ENCODE measurements around the gene CLTB. TPM values are rescaled to one million over a fixed set of nuclear protein-coding genes. Genes with fewer than 3 reads are reported as not detected.
A peak's percentile ranks its signal among the peaks of the same experiment; 100 is the strongest.

The CLTB gene
- total RNA-seq, 1 donor from 2014 or later: 95.1 TPM

DNA sequence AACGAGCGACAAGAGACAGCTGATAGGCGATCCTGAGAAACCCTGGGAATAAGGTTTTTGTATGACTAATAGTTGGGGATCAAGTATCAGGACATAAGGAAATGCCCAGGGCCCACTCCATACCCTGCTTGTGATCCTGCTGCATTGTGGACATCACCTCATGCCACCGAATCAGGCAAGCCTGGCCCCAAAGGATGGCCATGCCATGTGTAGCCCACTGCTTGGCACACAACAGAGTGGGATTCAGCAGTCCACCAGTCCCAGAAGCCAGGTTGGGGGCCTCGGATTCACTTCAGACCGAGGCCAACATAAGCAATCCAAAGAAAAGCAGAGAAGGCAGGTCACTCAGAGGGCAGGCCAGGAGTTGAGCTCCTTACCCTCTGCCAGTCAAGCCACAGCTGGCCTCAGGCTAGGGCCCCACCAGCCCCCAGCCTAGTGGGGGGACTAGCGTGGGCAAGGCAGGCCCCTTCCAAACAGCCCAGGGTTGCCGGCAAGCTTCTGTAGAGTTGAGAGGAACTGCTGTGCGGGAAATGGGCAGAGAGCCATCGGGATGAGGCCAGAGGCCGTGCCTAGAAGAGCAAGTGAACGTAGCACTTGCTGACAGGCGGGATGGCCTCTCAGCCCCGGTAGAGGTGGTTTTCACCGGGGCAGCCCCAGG is 33.0 kb downstream of the CLTB start:
- no peak for TF ChIP-seq CTCF (IDR thresholded peaks at IDR 0.05)
- peaks cover 17% of the 10 kb centered on the region for H3K36me3 Mint-ChIP-seq (ENCODE audit: unreplicated experiment)
- peaks cover 19% of the 10 kb centered on the region for H3K4me1 Mint-ChIP-seq (ENCODE audit: unreplicated experiment)

GRCh38 chr5:176382721-176383120 is 33.6 kb downstream of the CLTB start:
- DNase-seq (ENCODE audit: extremely low spot score, unreplicated experiment): no peak
- Mint-ChIP-seq H3K9me3 (ENCODE audit: unreplicated experiment) (no peaks in the 10 kb centered on the region), H3K4me3 (ENCODE audit: unreplicated experiment) (no peak overlapping the region), H3K27me3 (ENCODE audit: unreplicated experiment) (no peaks in the 10 kb centered on the region), H3K4me1 (ENCODE audit: unreplicated experiment) (peaks cover 16% of the 10 kb centered on the region), H3K36me3 (ENCODE audit: unreplicated experiment) (peaks cover 17% of the 10 kb centered on the region), H3K27ac (ENCODE audit: unreplicated experiment) (no peak overlapping the region)
- TF ChIP-seq CTCF (IDR thresholded peaks at IDR 0.05): no peak

More for the DNA sequence above, 33.0 kb downstream of the CLTB start:
- no peaks in the 10 kb centered on the region for H3K9me3 Mint-ChIP-seq (ENCODE audit: unreplicated experiment)
- no peak overlapping the region for H3K4me3 Mint-ChIP-seq (ENCODE audit: unreplicated experiment)
- no peak for DNase-seq (ENCODE audit: extremely low spot score, unreplicated experiment)
- H3K27me3 Mint-ChIP-seq (ENCODE audit: unreplicated experiment): no peaks in the 10 kb centered on the region
- H3K27ac Mint-ChIP-seq (ENCODE audit: unreplicated experiment): no peak overlapping the region

- no peak overlapping the region for H3K27ac Mint-ChIP-seq (ENCODE audit: unreplicated experiment)
- no peaks in the 10 kb centered on the region for H3K27me3 Mint-ChIP-seq (ENCODE audit: unreplicated experiment)
- H3K9me3 Mint-ChIP-seq (ENCODE audit: unreplicated experiment): no peaks in the 10 kb centered on the region
- DNase-seq (ENCODE audit: extremely low spot score, unreplicated experiment): no peak
- peaks cover 8% of the 10 kb centered on the region for H3K4me1 Mint-ChIP-seq (ENCODE audit: unreplicated experiment)
- no peak for TF ChIP-seq CTCF (IDR thresholded peaks at IDR 0.05)
- no peak overlapping the region for H3K4me3 Mint-ChIP-seq (ENCODE audit: unreplicated experiment)
- peaks cover 17% of the 10 kb centered on the region for H3K36me3 Mint-ChIP-seq (ENCODE audit: unreplicated experiment)
Measured at GRCh38 chr5:176381979-176382378, 34.4 kb downstream of the CLTB start.

GRCh38 chr5:176381423-176381822 is 34.9 kb downstream of the CLTB start:
- no peaks in the 10 kb centered on the region for H3K9me3 Mint-ChIP-seq (ENCODE audit: unreplicated experiment)
- TF ChIP-seq CTCF (IDR thresholded peaks at IDR 0.05): no peak
- H3K27ac Mint-ChIP-seq (ENCODE audit: unreplicated experiment): no peak overlapping the region
- DNase-seq (ENCODE audit: extremely low spot score, unreplicated experiment): no peak
- H3K4me3 Mint-ChIP-seq (ENCODE audit: unreplicated experiment): no peak overlapping the region
- peaks cover 20% of the 10 kb centered on the region for H3K36me3 Mint-ChIP-seq (ENCODE audit: unreplicated experiment)
- no peaks in the 10 kb centered on the region for H3K27me3 Mint-ChIP-seq (ENCODE audit: unreplicated experiment)
- peaks cover 3% of the 10 kb centered on the region for H3K4me1 Mint-ChIP-seq (ENCODE audit: unreplicated experiment)

DNA sequence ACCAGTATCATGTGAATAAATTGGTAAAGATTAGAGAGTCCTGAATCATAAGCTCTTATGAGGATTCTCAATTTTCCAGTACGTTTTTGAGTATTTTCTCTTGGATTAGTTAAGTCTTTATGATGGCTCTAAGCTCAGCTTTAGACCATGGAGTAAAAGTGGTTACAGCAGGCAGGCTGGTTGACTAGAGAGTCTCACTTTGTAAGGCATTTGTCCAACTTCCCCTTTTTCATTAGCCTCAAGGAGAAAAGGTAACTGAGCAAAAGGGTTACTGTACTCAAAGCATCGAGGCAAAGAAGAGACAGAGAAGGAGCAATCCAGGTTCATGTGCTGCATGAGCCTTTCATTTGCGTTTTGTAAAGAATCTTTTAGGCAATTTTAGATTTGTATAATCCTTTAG is 36.5 kb downstream of the CLTB start:
- Mint-ChIP-seq H3K9me3 (ENCODE audit: unreplicated experiment) (no peaks in the 10 kb centered on the region), H3K27me3 (ENCODE audit: unreplicated experiment) (no peaks in the 10 kb centered on the region), H3K36me3 (ENCODE audit: unreplicated experiment) (peaks cover 16% of the 10 kb centered on the region), H3K27ac (ENCODE audit: unreplicated experiment) (peak overlapping the region; percentile 40), H3K4me1 (ENCODE audit: unreplicated experiment) (no peaks in the 10 kb centered on the region), H3K4me3 (ENCODE audit: unreplicated experiment) (no peak overlapping the region)
- no peak for TF ChIP-seq CTCF (IDR thresholded peaks at IDR 0.05)
- no peak for DNase-seq (ENCODE audit: extremely low spot score, unreplicated experiment)

Data from osteocyte (in vitro differentiated cells).